ENCODE measurements around the gene B3GALT4.
"Not testable (repeated sequence)": the region's sequence is repeated elsewhere in the genome, so short reads cannot be mapped to it uniquely, and the experiment has no call there.

Gene B3GALT4

DNA sequence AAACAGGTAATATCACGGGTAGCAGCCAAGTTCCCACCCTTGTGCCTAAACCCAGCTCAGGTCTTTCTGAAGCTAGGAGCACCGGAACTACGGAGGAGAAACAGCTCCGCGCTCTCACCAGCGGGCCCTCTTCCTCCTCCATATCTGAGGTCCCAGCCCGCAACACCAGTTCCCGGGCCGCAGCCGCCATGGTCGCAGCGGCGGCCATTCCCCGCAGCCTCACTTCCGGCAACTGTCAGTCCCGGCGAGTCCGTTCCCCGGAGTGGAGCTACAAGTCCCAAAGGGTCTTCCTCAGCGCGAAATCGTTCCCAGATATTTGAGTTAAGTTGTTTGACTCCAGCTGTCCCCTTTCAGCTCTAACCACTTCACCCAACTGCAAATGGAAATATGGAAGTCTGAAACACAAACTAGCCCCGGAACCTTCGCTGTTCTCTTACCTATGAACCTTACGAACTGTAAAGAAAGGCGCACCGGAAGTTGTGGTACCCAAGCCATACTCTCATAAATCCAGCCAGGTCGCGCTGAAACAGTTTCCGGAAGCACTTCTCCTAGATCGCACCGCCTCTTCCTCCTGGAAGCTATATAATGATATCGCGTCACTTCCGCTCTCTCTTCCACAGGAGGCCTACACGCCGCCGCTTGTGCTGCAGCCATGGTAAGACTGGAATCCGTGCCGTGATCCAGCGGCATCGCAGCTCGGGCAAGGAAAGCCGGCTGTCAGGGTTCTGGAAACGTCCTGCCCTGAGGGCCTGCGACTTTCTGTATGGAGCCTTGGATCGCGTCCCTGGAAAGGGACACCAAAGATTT lies 5.3 kb upstream of the B3GALT4 start, which contains the start of the genes RPS18 and VPS52:
RPS18 (plus strand) TSS at position 608 of the 807 bp plus-strand sequence; CDS start at position 653, 45 bp downstream.
VPS52 (minus strand) TSS at position 409 of the 807 bp plus-strand sequence; CDS start at position 208, 201 bp downstream.
- TF ChIP-seq, protein P1, sequence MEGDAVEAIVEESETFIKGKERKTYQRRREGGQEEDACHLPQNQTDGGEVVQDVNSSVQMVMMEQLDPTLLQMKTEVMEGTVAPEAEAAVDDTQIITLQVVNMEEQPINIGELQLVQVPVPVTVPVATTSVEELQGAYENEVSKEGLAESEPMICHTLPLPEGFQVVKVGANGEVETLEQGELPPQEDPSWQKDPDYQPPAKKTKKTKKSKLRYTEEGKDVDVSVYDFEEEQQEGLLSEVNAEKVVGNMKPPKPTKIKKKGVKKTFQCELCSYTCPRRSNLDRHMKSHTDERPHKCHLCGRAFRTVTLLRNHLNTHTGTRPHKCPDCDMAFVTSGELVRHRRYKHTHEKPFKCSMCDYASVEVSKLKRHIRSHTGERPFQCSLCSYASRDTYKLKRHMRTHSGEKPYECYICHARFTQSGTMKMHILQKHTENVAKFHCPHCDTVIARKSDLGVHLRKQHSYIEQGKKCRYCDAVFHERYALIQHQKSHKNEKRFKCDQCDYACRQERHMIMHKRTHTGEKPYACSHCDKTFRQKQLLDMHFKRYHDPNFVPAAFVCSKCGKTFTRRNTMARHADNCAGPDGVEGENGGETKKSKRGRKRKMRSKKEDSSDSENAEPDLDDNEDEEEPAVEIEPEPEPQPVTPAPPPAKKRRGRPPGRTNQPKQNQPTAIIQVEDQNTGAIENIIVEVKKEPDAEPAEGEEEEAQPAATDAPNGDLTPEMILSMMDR (IDR thresholded peaks at IDR 0.05; ENCODE audit: low read depth, low read length, missing control alignments): no peak

DNA sequence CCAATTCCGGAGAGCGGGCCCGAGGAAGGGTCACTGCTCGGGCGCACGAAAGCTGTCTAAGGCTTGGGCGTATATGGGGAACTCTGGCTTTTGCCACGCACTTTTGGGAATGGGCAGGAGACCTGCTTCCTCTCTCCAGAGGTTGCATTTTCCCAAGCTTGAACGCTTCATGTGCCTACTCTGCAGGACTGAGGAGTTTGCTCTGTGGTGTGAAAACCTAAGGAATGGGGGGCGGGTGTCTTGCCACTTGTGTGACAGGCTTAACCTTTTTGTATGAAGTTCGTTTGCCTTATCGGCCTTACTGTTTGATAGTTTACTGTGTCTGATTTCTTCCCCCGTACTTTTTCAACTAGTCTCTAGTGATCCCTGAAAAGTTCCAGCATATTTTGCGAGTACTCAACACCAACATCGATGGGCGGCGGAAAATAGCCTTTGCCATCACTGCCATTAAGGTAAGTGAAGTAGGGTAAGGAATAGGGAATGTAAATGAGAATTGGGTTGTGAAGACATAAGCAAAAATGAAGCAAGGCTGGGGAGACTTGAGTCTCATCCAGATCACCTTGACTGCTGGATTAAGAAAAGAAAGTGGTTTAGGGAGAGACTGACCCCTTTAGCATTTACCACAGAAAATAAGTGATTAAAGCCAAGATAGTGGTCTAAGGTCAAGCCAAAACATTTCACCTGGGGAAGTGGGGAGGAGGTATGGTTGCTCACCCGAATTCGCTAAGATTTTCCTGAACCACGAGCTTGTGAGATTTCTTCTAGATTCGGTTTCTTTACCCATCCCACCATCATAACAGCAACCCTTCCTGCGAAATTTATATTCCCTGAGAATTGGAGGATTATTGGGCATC lies 4.4 kb upstream of the B3GALT4 start:
- no peak for DNase-seq (ENCODE audit: extremely low read depth, low read depth)
- TF ChIP-seq, protein P1 (IDR thresholded peaks at IDR 0.05; ENCODE audit: low read depth, low read length, missing control alignments): no peak

More for the DNA sequence above, 5.3 kb upstream of the B3GALT4 start, which contains the start of the genes RPS18 and VPS52:
- peak; percentile 98 for DNase-seq (ENCODE audit: extremely low read depth, low read depth)
- H3K4me3 ChIP-seq (replicated peaks; ENCODE audit: low read depth, low read length): peak within 1 kb of the TSS; percentile 87

DNA sequence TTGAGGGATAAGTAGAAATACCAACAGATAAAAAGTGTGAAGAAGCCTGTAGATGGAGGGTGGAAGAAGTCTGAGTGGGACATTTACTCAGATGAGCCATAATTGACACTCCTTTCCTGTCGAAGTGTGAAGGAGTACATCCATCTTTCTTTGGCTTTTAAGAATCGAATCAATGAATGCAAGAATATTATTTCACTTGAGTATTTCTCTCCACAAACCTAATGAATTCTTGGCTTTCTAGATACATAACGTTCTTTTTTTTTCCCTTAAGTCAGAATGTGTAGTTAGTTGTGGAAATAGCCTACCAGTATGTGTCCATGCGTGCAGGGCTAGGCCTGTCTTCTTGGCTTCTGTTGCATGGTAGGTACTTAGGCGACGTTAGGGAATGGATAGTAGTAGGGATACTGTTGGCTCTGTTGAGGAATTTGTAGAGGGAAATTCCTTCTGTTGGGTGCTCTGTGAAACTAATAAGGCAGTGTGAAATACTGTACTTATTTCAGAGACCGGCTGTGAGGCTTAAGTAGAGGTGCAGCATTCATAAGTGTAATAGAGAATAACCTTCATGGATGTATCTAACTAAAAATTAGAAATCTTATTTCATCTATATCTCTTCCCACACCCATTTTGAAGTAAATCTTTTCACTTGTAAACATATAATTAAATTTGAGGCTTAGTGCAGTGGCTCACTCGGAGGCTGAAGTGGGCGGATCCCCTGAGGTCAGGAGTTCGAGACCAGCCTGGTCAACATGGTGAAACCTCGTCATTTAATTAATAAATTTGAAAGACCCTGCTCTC lies 3.6 kb upstream of the B3GALT4 start:
- TF ChIP-seq, protein P1 (IDR thresholded peaks at IDR 0.05; ENCODE audit: low read depth, low read length, missing control alignments): no peak
- peak overlapping the region; percentile 87 for H3K4me3 ChIP-seq (replicated peaks; ENCODE audit: low read depth, low read length)
- no peak for DNase-seq (ENCODE audit: extremely low read depth, low read depth)

More for the DNA sequence above, 4.4 kb upstream of the B3GALT4 start:
- H3K4me3 ChIP-seq (replicated peaks; ENCODE audit: low read depth, low read length): peak overlapping the region; percentile 87

DNA sequence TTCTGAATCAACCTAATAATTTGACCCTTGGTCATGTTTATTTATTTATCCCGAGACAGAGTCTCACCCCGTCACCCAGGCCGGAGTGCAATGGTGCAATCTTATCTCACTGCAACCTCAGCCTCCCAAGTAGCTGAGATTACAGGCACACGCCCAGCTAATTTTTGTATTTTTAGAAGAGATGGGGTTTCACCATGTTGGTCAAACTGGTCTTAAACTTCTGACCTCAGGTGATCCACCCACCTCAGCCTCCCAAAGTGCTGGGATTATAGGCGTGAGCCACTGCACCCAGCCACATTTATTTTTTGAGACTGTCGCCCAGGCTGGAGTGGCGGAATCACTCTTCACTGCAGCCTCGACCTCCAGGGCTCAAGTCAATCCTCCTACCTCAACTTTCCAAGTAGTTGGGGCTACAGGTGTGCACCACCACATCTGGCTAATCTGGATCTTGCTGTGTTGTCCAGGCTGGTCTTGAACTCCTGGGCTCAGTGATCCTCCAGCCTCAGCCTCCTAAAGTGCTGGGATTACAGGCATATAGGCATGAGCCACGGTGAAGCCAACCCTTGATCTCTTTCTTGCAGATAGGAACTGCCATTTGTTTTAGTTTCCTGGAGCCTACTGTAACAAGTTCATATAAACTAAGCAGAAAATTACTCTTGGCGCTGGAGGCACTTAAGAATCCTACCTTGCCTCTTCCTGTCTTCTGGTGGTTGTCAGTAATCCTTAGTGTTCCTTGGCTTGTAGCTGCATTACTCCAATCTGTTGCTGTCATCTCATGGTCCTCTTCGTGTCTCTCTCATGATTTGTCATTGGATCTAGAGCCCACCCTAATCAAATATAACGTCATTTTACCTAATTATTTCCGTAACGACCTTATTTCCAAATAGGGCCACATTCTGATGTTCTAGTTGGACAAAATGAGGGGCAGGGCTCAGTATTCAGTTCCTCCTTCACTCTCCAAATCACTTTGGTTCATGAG lies 2.7 kb upstream of the B3GALT4 start:
- TF ChIP-seq, protein P1 (IDR thresholded peaks at IDR 0.05; ENCODE audit: low read depth, low read length, missing control alignments): no peak
- no peak for DNase-seq (ENCODE audit: extremely low read depth, low read depth)
- H3K4me3 ChIP-seq (replicated peaks; ENCODE audit: low read depth, low read length): peak overlapping the region; percentile 87

DNA sequence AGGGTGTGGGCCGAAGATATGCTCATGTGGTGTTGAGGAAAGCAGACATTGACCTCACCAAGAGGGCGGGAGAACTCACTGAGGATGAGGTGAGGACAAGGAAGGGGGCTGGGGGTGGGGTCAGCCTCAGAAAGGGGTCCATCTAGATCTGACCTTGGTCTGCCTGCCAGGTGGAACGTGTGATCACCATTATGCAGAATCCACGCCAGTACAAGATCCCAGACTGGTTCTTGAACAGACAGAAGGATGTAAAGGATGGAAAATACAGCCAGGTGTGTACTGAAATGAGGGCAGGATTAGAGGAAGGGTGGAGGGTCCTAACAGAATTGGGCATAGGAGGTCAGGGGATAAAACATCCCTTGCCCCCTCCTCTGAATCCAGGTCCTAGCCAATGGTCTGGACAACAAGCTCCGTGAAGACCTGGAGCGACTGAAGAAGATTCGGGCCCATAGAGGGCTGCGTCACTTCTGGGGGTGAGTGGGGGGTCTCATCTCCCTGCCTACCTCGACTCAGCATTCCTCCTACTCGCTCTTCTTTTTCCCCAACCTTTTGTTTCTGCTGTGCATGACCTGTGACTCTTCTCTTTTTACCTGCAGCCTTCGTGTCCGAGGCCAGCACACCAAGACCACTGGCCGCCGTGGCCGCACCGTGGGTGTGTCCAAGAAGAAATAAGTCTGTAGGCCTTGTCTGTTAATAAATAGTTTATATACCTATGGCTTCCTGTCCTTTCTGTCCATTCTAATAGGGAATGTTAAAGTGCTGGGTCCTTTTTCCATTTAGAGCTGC lies 935 bp upstream of the B3GALT4 start:
- peak overlapping the region; percentile 87 for H3K4me3 ChIP-seq (replicated peaks; ENCODE audit: low read depth, low read length)
- not testable (repeated sequence) for DNase-seq (ENCODE audit: extremely low read depth, low read depth)

DNA sequence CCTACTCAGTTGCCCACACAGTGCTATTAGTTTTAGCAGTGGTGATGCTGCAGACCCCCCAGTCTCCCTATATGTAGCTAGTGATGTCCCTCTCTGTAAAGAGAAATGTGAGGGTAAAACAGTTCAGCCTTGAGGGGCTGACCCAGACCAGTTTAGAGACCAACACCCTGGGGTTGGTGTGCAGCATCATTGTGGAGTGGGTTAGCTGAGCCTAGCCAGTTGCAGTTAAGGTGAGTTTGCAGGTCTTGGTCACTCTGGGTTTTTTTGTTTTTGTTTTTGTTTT lies 401 bp upstream of the B3GALT4 start:
- TF ChIP-seq, protein P1 (IDR thresholded peaks at IDR 0.05; ENCODE audit: low read depth, low read length, missing control alignments): no peak
- DNase-seq (ENCODE audit: extremely low read depth, low read depth): no peak
- peak overlapping the region; percentile 87 for H3K4me3 ChIP-seq (replicated peaks; ENCODE audit: low read depth, low read length)

All from HFF-Myc (cell line).